ENCODE measurements around the gene GNAQ.

The GNAQ gene

GRCh38 chr9:78030553-78031443, 813 bp downstream of the GNAQ start:
- peak; percentile 24 for DNase-seq

DNA sequence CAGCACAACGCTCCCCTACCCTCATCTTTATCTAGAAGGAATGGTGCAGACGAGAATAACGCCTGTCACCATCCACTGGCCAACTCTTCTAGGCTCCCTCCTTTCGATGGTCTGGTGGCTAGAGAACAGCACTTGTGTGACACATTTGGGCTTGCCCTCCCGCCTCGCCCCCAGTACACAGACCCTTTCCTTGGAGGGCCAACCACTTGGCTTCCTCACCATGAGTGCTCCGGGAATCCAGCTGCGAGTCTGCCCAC, 1.4 kb downstream of the GNAQ start:
- DNase-seq = no peak

GRCh38 chr9:78029551-78030295, 1.9 kb downstream of the GNAQ start:
- DNase-seq = no peak

DNA sequence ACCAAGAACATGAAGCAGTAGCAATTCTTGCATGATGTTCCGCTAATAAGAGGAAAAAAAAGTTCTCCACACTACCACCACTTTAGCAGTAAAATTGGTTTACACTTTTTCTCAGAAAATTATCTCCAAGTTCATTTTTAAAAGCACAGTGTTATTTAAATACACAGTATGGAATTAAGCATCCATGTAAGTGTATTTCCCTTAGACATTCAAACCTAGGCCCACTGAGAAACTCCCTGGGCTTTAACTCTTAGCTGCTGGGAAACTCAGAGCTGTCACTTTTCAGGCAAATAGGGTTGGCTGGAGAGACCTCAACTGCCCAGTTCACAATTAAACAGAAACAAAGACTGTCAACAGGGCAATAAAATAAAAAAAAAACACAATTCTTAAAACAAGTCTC, 2.7 kb downstream of the GNAQ start:
- no peak for DNase-seq

DNA sequence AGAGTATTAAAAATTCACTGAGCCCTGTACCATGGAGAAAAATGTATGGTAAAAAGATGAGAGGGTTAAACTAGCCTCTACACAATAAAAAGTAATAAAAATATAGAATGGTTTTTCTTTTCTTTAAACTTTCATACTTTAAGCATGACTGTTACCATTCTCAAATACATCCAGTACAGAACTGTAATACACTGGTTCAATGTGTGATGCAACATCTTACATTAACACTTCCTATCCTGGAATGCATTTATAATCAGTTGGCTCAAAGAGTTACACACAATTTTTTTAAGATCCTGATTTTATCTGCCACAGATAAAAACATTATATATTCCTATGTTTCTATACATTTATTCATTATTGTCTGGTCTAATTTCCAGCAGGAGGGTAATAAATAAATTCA, 4.7 kb downstream of the GNAQ start:
- no peak for DNase-seq

DNA sequence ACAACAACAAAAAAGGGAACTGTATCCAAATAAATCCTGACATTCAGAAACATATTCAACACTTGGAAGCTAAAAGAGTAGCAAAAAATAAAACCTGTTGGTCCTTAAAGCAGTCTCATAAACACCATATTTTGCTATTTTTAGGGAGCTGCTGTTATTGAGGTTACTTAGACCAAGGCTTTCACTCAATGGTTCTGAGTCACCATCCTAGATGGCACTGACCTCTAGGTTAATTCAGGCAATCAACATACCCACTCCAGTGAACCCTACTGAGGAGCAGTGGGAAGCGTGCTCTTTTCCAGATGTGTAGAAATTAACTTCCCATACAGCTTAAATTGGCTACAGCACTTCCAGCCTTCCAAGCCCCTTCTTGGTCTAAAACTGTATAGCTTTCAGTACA, 5.2 kb downstream of the GNAQ start:
- DNase-seq = no peak

DNA sequence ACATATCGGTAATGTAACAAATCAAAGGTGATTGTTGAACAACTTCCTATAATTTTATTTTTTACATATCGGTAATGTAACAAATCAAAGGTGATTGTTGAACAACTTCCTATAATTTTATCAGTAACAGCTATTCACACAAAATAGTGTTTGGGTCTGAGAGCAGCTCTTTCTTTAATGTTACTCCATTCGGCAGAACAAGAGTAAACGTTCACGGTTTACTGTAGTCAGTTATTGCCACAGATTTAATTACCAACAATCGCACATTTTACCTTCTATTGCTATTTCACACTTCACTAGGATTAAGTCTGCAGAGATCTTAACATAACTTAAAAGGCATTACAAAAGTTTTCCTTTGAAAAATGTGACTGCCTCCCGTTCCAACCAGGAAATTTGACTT, 6.4 kb downstream of the GNAQ start:
- no peak for DNase-seq

- no peak for DNase-seq
Observed at GRCh38 chr9:78023003-78023741, 8.4 kb downstream of the GNAQ start.

DNA sequence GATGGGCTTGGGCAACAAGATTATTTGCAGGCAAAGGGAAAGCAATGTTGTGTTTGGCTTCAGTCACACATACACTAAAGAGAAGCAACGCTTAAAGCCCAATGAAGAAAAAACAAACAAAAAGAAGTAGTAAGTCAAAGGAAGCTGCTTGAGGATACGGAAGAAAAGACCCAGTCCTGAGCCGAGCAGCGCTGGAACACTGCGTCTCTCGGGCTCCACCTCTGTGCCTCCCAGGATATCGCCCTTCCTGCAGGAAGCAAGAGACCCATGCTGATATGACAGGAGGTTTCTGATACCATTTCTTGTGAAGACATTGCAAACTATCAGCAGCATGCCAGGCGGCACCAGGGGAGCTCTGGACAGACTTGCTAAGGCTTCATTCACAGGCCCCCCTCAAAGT, 9.9 kb downstream of the GNAQ start:
- DNase-seq = no peak

GRCh38 chr9:78017190-78017693, 14.4 kb downstream of the GNAQ start:
- DNase-seq = no peak

DNA sequence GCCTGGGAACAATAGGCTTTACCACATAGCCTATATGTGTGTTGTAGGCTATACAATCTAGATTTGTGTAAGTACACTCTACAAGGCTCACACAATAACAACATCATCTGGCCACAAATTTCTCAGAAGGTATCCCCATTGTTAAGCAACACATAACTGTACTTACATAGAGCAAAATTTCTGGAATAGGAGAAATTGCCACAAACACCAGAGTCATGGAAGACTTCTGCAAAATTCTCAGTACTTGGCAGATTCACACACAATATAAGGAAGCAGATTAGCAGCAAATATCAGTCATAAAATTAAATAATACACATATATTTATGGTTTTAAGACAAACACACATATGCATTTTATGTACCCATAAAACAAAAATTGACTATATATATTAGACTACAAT, 16.4 kb downstream of the GNAQ start:
- DNase-seq = no peak

DNA sequence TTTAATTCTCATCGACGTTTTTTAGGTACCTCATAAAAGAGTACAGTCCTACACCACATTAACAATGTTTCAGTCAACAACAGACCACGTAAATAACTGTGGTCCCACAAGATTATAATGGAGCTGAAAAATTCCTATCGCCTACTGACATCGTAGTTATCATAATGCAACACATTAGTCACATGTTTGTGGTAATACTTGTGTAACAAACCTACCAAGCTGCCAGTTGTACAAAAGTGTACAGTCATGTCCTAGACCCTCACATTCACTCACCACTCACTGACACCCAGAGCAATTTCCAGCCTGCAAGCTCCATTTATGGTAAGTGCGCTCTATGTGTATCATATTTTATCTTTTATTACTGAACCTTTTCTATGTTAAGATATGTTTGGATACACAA, 16.8 kb downstream of the GNAQ start:
- DNase-seq = no peak

DNA sequence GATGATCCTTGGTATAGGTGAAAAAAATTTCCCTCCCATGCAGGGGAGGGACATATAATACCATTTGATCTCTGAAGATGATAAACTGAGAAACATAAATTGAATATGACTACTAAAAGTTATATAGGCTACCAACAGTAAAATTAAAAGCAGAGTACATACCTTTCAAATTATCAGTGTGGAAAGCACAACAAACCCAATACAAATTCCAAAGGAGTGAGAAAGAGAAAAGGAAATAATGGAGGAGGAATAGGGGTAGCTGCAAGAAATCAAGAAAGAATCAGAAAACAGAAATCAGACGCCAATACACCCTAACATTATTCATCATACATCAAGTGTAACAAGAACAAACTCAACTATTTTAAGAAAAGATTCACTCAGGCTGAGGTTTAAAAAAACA, 17.7 kb downstream of the GNAQ start:
- no peak for DNase-seq

- DNase-seq = no peak
Observed at GRCh38 chr9:78011049-78011448, 20.6 kb downstream of the GNAQ start.

DNA sequence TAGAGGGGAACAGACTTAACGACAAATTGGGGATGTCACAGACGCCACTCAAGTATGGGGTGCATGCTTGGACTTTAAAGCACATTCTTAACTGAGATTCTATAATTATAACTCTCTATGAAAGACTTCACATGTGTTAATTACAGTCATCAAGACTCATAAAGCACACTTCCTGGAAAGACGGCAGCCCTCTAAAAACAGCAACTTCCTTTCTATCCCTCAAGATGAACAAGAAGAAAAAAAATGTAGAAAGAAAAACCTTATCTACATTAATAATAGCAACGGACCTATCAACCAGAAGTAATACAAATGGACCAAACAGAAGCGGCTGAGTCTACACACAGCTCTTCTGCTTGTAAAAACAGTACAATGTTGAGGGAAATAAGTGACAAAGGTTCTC, 21.2 kb downstream of the GNAQ start:
- no peak for DNase-seq

DNA sequence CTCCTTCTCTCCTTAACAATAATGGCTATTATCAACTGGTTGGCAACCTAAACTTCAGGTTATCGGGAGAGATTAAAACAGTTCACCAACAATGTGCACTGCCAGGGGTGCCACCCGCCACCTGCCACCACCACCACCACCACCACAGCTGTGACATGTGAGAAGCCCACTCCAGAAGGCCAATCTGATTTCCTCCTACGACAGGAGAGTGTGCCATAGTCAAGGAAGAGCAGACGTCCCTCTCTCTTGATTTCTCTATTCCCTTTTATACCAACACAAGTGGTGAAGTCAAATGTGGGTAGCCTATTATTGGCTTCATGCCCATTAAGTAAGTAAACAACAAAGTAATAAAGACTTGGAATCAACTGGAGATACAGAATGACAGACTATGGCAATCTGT, 22.4 kb downstream of the GNAQ start:
- DNase-seq = no peak

DNA sequence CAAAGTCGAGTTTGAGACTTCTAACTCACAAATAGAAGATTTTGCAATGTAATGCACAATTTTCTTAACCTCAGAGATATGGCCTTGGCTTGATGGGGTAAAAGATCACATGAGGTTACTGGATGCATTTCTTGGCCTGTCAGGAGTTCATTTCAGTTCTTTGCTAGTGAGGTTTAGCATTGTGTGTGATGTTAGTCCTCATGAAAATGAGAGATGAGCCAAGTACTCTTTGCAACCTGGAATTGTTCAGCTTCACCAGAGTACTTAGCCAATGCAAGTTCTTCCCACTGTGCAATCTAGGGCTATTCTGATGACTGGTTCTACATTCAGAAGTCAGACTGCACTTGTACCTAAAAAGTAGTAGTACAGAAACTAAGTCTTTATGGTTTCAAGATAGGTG, 24.9 kb downstream of the GNAQ start:
- DNase-seq = no peak

- no peak for DNase-seq
Observed at GRCh38 chr9:78005231-78006002, 26.2 kb downstream of the GNAQ start.

DNA sequence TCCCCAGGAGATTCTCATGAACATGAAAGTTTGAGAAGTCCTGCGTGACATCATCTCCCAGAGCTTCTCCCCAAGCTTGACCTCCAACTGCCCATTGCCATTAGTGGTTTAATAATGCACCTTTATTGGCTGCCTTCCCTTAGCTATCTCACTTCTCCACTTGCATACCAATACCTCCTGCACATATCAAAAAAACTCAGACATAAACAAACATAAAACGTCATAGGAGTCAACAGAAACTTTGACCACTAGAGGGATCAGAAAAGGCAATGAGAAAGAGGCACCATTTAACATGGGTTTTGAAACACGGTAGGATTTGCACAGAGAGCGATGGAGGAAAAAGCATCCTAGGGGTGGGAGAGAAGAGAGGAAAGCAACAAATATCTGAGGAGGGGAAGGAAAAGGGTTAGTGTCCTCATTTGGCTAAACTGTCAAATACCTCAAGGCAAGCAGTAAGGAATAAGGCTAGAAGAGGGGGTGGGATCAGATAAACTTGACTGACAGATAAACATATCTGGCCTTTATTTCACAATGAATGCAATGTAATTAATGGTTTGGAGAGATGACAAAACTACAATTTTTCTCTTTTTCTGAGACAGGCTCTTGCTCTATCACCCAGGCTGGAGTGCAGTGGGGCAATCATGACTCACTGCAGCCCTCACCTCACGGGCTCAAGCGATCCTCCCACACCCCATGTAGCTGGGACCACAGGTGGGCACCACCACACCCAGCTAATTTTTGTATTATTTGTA, 27.0 kb downstream of the GNAQ start:
- no peak for DNase-seq

DNA sequence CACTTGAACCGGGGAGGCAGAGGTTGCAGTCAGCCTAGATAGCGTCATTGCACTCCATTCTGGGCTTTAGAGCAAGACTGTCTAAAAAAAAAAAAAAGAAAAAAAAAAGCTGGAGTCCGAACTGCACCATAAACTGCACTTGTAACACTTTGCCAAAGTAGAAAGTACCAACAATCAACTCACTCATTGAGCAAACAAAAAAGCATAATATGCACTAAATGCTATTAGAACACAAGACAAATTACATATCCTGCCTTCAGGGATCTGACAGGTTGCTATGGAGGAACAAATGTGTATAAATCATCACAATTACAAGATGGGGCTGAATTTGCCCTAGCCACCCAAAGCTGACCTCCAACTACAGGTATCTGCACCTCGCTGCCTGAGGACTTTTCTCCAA, 27.9 kb downstream of the GNAQ start:
- DNase-seq = no peak

- no peak for DNase-seq
Observed at GRCh38 chr9:78001946-78002731, 29.5 kb downstream of the GNAQ start.
